ENCODE data around the gene GPR62. TPM values are rescaled to one million over a fixed set of nuclear protein-coding genes. Genes with fewer than 3 reads are reported as not detected.

GPR62 gene
- total and polyA plus RNA-seq, 11 donors: 0.06 to 0.27 (median 0.20) TPM; not detected in 4

GRCh38 chr3:51974963-51975851, 20.0 kb downstream of the GPR62 start, which contains the start of gene ABHD14A:
TSS of gene ABHD14A (plus strand) at chr3:51975064. CDS start at chr3:51975136, 72 bp downstream.
- Histone ChIP-seq H3K27ac (peak within 1 kb of the TSS; percentile 89 to 98 (median 96)), H3K4me3 (peak within 1 kb of the TSS; percentile 47 to 87 (median 70)), H3K27me3 (no peaks in the 10 kb centered on the region), H3K36me3 (peaks cover 0 to 10% (median 0%) of the 10 kb centered on the region in 9 donors), H3K9me3 (no peaks in the 10 kb centered on the region), H3K4me1 (peaks cover 5 to 50% (median 23%) of the 10 kb centered on the region in 12 donors)
- TF ChIP-seq POLR2A (IDR thresholded peaks at IDR 0.05): peak; percentile 33 to 61
- TF ChIP-seq, protein P1, sequence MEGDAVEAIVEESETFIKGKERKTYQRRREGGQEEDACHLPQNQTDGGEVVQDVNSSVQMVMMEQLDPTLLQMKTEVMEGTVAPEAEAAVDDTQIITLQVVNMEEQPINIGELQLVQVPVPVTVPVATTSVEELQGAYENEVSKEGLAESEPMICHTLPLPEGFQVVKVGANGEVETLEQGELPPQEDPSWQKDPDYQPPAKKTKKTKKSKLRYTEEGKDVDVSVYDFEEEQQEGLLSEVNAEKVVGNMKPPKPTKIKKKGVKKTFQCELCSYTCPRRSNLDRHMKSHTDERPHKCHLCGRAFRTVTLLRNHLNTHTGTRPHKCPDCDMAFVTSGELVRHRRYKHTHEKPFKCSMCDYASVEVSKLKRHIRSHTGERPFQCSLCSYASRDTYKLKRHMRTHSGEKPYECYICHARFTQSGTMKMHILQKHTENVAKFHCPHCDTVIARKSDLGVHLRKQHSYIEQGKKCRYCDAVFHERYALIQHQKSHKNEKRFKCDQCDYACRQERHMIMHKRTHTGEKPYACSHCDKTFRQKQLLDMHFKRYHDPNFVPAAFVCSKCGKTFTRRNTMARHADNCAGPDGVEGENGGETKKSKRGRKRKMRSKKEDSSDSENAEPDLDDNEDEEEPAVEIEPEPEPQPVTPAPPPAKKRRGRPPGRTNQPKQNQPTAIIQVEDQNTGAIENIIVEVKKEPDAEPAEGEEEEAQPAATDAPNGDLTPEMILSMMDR (IDR thresholded peaks at IDR 0.05): peak in 1 of 12 donors; percentile 11
- intact Hi-C loops (cut with DNase I): loop anchor here in 8 of 10 donors (1.0 to 5.0 kb wide), 3 partner anchors 32 to 33 kb away; partner anchors contain the start of genes PARP3 (in 8 of the 8) and RRP9 (in 1 of the 8)
- WGBS, 4 donors: 0 to 3% (median 1%) methylated on average over 16 to 63 of the region's 63 CpGs
- DNase-seq (peak; percentile 57 to 90 (median 78)), ATAC-seq (peak; percentile 45 to 80 (median 76))

- Histone ChIP-seq H3K27ac (peak overlapping the region in 10 of 12 donors; percentile 49 to 98 (median 96)), H3K4me3 (peak overlapping the region in 10 of 12 donors; percentile 65 to 87 (median 71)), H3K36me3 (peaks cover 0 to 6% (median 0%) of the 10 kb centered on the region in 9 donors), H3K27me3 (no peaks in the 10 kb centered on the region), H3K9me3 (no peaks in the 10 kb centered on the region), H3K4me1 (peaks cover 5 to 43% (median 23%) of the 10 kb centered on the region in 12 donors)
- peak in 1 of 4 donors; percentile 7 for ATAC-seq
- peak; percentile 71 to 82 (median 79) for DNase-seq
- 38 to 47% (median 41%) methylated on average over 43 to 46 of the region's 46 CpGs for WGBS, 4 donors
- no peak for TF ChIP-seq POLR2A (IDR thresholded peaks at IDR 0.05)
- TF ChIP-seq, protein P1 (IDR thresholded peaks at IDR 0.05): peak in 4 of 12 donors; percentile 8 to 32 (median 18)
- intact Hi-C loops (cut with DNase I): loop anchor here in 5 of 10 donors (2.0 to 5.0 kb wide), 2 partner anchors 33 to 34 kb away; partner anchors contain the start of genes PARP3 (in 5 of the 5) and RRP9 (in 1 of the 5)
These were observed 20.8 kb downstream of the GPR62 start for GRCh38 chr3:51975852-51976549.

- Histone ChIP-seq H3K27ac (peak overlapping the region in 2 of 12 donors; percentile 49 to 95), H3K9me3 (no peaks in the 10 kb centered on the region), H3K36me3 (peaks cover 0 to 4% (median 0%) of the 10 kb centered on the region in 9 donors), H3K27me3 (no peaks in the 10 kb centered on the region), H3K4me1 (peaks cover 9 to 43% (median 30%) of the 10 kb centered on the region in 12 donors), H3K4me3 (no peak overlapping the region)
- TF ChIP-seq, protein P1 (IDR thresholded peaks at IDR 0.05): no peak
- TF ChIP-seq POLR2A (IDR thresholded peaks at IDR 0.05): no peak
- intact Hi-C loops (cut with DNase I): loop anchor here in 1 of 10 donors (5.0 kb wide), 1 partner anchor 35 kb away; the partner anchor contains the start of genes PARP3 and RRP9
- 85 to 91% (median 88%) methylated on average over 8 to 9 of the region's 9 CpGs for WGBS, 4 donors
- DNase-seq (no peak), ATAC-seq (no peak)
These were observed 22.4 kb downstream of the GPR62 start for GRCh38 chr3:51977446-51978142.
